PFSK-1 (cell line): ENCODE results near the gene ATP4A.

Experiments
- FOXP2 ChIP-seq: optimal IDR thresholded peaks from 2 replicates; pipeline ENCODE3; 2011; ENCODE audit warnings: borderline replicate concordance, control low read depth, inconsistent platforms; ENCODE audit not compliant: insufficient read depth; ENCODE audit errors: extremely low read length, extremely low read depth
- POLR2AphosphoS5 ChIP-seq: IDR thresholded peaks from 2 replicates; pipeline ENCODE4 v1.6.1; 2012; ENCODE audit warnings: low read depth, mild to moderate bottlenecking, control low read depth, low read length, moderate library complexity
- REST ChIP-seq, 2 experiments: IDR thresholded peaks; 2 replicates each; pipeline versions ENCODE4 v1.6.1 to v1.8.0; 2011 to 2012; ENCODE audit warnings: low read depth in 2 of 2, low read length in 2 of 2, control low read depth in 1 of 2, inconsistent platforms in 1 of 2, mild to moderate bottlenecking in 1 of 2, moderate library complexity in 1 of 2; ENCODE audit not compliant: insufficient read depth in 1 of 2
- SIN3A ChIP-seq: IDR thresholded peaks from 2 replicates; pipeline ENCODE4 v1.6.1; 2012; ENCODE audit warnings: mild to moderate bottlenecking, low read length, moderate library complexity, borderline replicate concordance; ENCODE audit not compliant: insufficient read depth
- TAF1 ChIP-seq: IDR thresholded peaks from 2 replicates; pipeline ENCODE4 v1.6.1; 2012; ENCODE audit warnings: low read length, control low read depth, borderline replicate concordance; ENCODE audit not compliant: insufficient read depth

ATP4A gene

GRCh38 chr19:35555301-35556005, 8.0 kb downstream of the ATP4A start:
- TF ChIP-seq POLR2AphosphoS5 = no peak
- TF ChIP-seq FOXP2 = no peak
- no peak for TF ChIP-seq REST (IDR thresholded peaks at IDR 0.05; ENCODE audit: insufficient read depth in 1 of 2, low read depth in 2 of 2, low read length in 2 of 2)
- no peak for TF ChIP-seq TAF1
- no peak for TF ChIP-seq SIN3A

- no peak for TF ChIP-seq TAF1
- no peak for TF ChIP-seq SIN3A
- no peak for TF ChIP-seq FOXP2
- TF ChIP-seq REST (IDR thresholded peaks at IDR 0.05; ENCODE audit: insufficient read depth in 1 of 2, low read depth in 2 of 2, low read length in 2 of 2) = no peak
- TF ChIP-seq POLR2AphosphoS5 = no peak
Measured at GRCh38 chr19:35554076-35554475, 9.4 kb downstream of the ATP4A start.

- TF ChIP-seq TAF1 (no peak), REST (IDR thresholded peaks at IDR 0.05; ENCODE audit: insufficient read depth in 1 of 2, low read depth in 2 of 2, low read length in 2 of 2) (no peak), SIN3A (no peak), FOXP2 (no peak), POLR2AphosphoS5 (no peak)
Measured at GRCh38 chr19:35553385-35554000, 10.0 kb downstream of the ATP4A start.

- no peak for TF ChIP-seq POLR2AphosphoS5
- TF ChIP-seq REST (IDR thresholded peaks at IDR 0.05; ENCODE audit: insufficient read depth in 1 of 2, low read depth in 2 of 2, low read length in 2 of 2) = no peak
- TF ChIP-seq FOXP2 = no peak
- no peak for TF ChIP-seq SIN3A
Measured at GRCh38 chr19:35552534-35553384, 10.7 kb downstream of the ATP4A start.
